Hair follicle dermal papilla cell (primary cell): ENCODE measurements around the gene CLTB. TPM values are rescaled to one million over a fixed set of nuclear protein-coding genes. Genes with fewer than 3 reads are reported as not detected.

Experiments used
- small RNA-seq: library from RNA; depleted of rRNA; stranded (forward); fragments of <200 nt; gene quantifications from one replicate; pipeline ENCODE3, GENCODE V24; 2012
- total RNA-seq: library from RNA; depleted of rRNA; stranded (reverse); fragments of >200 nt; gene quantifications from 2 replicates; pipeline ENCODE4 v1.2.3, GENCODE V29; 2012

CLTB gene
- total RNA-seq, result 57.9 and 77.2 TPM in 2 replicates

GRCh38 chr5:176415952-176416924 is at the start of gene CLTB:
TSS of gene CLTB (minus strand) at chr5:176416539. CDS start at chr5:176416363, 176 bp downstream.

GRCh38 chr5:176447978-176448608 is 31.8 kb upstream of the CLTB start, which contains the start of gene FAF2:
TSS of gene FAF2 (plus strand) at chr5:176448385. CDS start at chr5:176448408, 23 bp downstream.

DNA sequence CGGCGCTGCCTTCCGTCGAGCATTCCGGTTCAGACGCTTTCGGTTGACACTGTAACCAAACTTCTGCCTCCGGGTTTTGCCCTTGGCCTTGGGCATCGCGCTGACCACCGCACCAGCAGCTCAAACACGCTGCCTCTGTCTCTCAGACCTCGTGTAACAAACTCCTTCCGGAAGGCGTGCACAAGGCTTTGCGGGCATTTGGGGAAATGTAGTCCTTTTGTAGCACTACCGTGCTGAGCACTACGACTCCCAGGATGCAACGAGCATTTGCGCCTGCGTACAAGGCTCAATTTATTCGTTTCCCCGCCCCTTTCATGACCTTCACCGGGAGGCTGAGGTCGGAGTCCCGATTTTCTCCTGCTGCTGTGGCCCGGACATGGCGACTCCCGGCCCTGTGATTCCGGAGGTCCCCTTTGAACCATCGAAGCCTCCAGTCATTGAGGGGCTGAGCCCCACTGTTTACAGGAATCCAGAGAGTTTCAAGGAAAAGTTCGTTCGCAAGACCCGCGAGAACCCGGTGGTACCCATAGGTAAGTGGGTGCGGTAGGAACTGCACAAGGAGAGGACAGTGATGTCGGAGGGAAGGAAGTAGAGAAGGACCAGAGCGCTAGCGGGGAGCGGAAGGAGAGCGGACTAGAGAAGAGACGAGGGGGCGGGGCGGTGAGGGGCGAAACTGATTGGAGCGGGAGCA is 27.8 kb downstream of the CLTB start, which contains the start of the genes HIGD2A and NOP16:
TSS of gene HIGD2A (plus strand) at position 308 of the 691 bp plus-strand sequence. CDS start at position 377, 69 bp downstream.
TSS of gene NOP16 (minus strand) at position 155 of the 691 bp plus-strand sequence. CDS start at position 96, 59 bp downstream.

GRCh38 chr5:176365351-176366231 is 50.7 kb downstream of the CLTB start, which contains the start of gene ARL10:
TSS of gene ARL10 (plus strand) at chr5:176365487. CDS start at chr5:176365564, 77 bp downstream.

GRCh38 chr5:176361437-176362232 is 54.7 kb downstream of the CLTB start, which contains the start of gene KIAA1191:
TSS of gene KIAA1191 (minus strand) at chr5:176361764. CDS start at chr5:176359508, 2,256 bp downstream.

Small RNA genes lying within 50 kb of the gene (small RNA-seq; reads per million reads assigned to genes)
- not detected for gene AC010297.1
- not detected for gene MIR1271

Other genes with a start within 250 kb of the CLTB start
- 8.0 and 8.9 TPM in 2 replicates for gene SIMC1, start 178.1 kb downstream of the CLTB start, total RNA-seq
- 132 and 133 TPM in 2 replicates for gene KIAA1191, start 54.8 kb downstream of the CLTB start, total RNA-seq
- gene ARL10, start 51.1 kb downstream of the CLTB start, total RNA-seq, result 14.9 and 18.5 TPM in 2 replicates
- gene NOP16, start 27.9 kb downstream of the CLTB start, total RNA-seq, result 5.2 and 8.0 TPM in 2 replicates
- gene HIGD2A, start 27.8 kb downstream of the CLTB start, total RNA-seq, result 26.0 and 33.0 TPM in 2 replicates
- gene FAF2, start 31.8 kb upstream of the CLTB start, total RNA-seq, result 44.6 and 51.4 TPM in 2 replicates
- gene RNF44, start 120.9 kb upstream of the CLTB start, total RNA-seq, result 2.8 and 5.1 TPM in 2 replicates
- gene CDHR2, start 132.8 kb upstream of the CLTB start, total RNA-seq, result not detected in 2 replicates
- 3.4 and 3.9 TPM in 2 replicates for gene GPRIN1, start 193.6 kb upstream of the CLTB start, total RNA-seq
- not detected in 2 replicates for gene SNCB, start 214.0 kb upstream of the CLTB start, total RNA-seq
- not detected in 2 replicates for gene EIF4E1B, start 214.1 kb upstream of the CLTB start, total RNA-seq
- gene TSPAN17, start 230.9 kb upstream of the CLTB start, total RNA-seq, result 35.4 and 38.5 TPM in 2 replicates